AG09319 (cell line): ENCODE results near the gene PARP14.
"Not testable (repeated sequence)": the region's sequence is repeated elsewhere in the genome, so short reads cannot be mapped to it uniquely, and the experiment has no call there.

Source experiments
- DNase-seq: peaks from one replicate; pipeline ENCODE4 v3.0.0-alpha.2; 2010; ENCODE audit warnings: low read depth; ENCODE audit errors: extremely low read depth
- TF ChIP-seq, protein P1 (sequence below): IDR thresholded peaks from 2 replicates; pipeline ENCODE4 v1.5.1; 2011; ENCODE audit warnings: low read depth, mild to moderate bottlenecking, inconsistent platforms, low read length, moderate library complexity

PARP14 gene

DNA sequence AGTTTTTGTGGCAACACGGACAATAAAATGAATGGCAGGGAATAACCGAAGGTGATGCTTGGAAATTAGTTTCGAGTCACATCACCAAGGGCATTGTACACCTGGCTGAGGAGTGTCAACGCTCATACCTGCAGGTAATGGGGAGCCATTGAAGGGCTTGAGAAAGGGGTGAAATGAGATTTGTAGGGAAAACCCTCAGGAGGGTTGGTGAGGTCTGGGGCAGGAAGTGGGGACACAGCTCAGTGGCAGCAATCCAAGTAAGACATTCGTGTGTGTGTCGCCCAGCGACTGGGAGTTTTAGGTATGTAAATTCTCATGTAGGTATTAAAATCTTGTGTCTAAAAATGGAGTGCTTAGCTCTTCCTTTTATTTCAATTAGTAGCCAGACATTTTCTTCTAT is 14.3 kb downstream of the PARP14 start:
- no peak for DNase-seq
- TF ChIP-seq, protein P1, sequence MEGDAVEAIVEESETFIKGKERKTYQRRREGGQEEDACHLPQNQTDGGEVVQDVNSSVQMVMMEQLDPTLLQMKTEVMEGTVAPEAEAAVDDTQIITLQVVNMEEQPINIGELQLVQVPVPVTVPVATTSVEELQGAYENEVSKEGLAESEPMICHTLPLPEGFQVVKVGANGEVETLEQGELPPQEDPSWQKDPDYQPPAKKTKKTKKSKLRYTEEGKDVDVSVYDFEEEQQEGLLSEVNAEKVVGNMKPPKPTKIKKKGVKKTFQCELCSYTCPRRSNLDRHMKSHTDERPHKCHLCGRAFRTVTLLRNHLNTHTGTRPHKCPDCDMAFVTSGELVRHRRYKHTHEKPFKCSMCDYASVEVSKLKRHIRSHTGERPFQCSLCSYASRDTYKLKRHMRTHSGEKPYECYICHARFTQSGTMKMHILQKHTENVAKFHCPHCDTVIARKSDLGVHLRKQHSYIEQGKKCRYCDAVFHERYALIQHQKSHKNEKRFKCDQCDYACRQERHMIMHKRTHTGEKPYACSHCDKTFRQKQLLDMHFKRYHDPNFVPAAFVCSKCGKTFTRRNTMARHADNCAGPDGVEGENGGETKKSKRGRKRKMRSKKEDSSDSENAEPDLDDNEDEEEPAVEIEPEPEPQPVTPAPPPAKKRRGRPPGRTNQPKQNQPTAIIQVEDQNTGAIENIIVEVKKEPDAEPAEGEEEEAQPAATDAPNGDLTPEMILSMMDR = no peak

DNA sequence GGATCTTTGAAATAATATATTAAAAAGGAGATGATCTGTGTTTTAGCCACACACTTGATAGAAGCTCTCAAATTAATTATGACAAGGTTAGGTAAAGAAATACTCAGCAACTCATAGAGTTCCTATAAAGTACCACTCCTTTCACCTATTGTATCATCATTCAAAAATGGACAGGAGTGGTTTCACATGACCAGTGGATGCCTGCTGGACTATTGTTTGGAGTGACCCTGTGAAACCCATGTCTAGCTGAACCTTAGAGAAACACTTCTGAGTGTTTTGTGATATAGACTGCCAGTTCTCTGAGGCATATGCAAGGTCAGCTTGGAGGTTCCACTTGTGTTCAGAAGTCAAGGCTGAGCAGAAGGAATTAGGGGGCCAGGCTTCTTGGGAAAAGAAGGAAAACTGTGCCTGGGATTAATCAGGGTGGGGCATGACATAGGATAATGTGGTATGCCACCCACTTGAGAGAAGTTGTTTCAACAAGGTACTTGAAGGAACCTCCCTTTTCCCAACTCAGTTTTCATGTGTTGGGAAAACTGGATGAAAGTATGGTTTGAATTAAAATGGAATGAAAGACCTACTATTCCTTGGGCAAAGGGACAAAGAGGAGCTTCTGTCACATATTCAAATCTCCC is 15.4 kb downstream of the PARP14 start:
- DNase-seq = no peak
- TF ChIP-seq, protein P1 = no peak

DNA sequence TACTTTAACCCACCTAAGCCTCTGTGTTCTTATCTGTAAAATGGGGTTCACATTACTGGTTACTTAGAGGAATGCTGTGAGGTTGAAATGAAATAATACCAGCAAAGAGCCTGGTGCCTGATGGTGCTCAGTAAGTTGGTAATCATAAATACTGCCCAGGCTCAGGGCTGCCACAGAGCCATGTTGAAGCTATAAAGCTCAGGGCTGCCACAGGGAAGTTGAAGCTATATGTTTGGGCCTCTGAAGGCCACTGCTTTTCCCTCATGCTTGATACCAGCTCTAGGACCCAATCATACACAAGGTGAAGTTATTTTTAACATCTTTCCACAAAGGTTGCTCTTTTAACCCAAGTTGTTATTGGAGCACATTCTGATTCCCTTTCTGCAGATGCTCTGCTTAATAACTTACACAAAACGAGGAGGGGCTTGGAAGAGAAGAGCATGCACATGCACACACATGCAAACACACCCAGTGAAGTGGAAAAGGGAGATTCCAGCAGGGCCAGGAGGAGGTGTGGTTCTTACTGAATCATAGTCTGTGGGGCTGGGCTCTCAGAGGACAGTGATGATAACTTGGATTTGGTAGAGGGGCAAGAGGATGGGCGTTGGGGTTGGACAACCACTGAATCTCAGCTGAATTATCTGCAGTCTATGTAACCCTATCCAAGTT is 17.4 kb downstream of the PARP14 start:
- DNase-seq = no peak
- TF ChIP-seq, protein P1 = no peak

DNA sequence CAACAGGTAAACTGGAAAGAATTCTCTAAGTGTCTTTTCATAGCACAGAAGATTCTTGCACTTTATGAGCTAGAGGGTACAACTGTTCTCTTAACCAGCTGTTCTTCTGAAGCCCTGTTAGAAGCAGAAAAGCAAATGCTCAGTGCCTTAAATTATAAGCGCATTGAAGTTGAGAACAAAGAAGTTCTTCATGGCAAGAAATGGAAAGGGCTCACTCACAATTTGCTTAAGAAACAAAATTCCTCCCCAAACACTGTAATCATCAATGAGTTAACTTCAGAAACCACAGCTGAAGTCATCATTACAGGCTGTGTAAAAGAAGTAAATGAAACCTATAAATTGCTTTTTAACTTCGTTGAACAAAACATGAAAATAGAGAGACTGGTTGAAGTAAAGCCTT is 19.6 kb downstream of the PARP14 start:
- TF ChIP-seq, protein P1 = no peak

DNA sequence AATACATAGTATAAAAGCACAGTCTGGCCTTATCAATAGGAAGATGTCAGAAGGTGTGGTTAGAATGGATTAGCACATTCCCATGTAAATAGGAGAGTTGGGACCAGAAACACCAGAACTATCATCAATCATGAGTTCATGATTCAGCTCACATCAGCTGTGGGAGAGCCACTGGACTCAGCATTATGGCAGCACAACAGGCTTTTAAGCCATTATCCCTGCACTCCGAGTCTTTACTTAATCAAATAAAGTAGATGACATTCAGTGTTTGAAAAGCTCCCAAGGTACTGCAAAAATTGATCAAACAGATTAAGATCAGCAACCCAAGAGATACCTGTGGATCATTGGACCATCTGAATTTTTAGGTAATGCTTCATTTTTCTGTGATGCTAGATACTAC is 24.7 kb downstream of the PARP14 start:
- TF ChIP-seq, protein P1 = no peak
- DNase-seq = no peak

More for the DNA sequence above, 19.6 kb downstream of the PARP14 start:
- DNase-seq = no peak

DNA sequence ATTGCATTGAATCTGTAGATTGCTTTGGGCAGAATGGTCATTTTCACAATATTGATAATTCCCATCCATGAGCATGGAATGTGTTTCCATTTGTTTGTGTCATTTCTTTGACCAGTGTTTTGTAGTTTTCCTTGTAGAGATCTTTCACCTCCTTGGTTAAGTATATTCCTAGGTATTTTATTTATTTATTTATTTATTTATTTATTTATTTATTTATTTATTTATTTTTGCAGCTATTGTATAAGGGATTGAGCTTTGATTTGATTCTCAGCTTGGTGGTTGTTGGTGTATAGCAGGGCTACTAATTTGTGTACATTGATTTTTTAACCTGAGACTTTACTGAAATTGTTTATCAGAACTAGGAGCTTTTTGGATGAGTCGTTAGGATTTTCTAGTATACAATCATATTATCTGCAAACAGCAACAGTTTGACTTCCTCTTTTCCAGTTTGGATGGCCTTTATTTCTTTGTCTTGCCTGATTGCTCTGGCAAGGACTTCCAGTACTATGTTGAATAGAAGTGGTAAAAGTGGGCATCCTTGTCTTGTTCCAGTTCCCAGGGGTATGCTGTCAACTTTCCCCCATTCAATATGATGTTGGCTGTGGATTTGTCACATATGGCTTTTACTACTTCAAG is 30.1 kb downstream of the PARP14 start:
- not testable (repeated sequence) for DNase-seq

DNA sequence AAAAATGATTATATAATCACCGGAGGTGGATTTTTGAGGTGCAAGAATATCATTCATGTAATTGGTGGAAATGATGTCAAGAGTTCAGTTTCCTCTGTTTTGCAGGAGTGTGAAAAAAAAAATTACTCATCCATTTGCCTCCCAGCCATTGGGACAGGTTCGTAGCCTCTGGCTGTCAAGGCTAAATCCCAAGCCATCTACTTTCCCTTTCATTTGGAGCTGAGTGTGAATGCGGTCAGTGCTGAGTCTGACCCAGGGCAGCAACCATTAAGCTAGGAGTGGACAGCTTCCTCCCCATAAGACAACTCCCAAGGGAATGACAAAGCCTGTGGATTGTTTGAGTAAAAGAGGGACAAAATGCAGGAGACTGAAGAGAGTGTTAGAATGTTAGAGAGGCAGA is 33.6 kb downstream of the PARP14 start:
- TF ChIP-seq, protein P1 = no peak
- no peak for DNase-seq

DNA sequence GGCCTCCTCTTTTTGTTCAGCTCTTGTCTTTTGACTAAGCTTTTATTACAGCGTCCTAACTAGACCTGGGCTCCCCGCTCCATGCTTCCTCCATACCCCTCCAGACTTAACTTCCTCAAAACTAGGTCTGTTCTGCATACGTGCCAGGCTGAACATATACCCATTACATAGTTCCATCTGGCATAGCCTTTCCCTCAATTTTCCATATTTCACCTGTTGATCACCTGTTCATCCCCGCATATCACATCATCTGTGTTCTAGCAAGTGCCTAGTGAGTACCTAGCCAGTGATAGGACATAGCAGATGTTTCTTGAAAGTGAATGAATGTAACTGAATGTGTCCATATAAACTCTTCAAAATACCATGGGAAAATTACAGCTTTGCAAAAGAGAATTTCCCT is 36.0 kb downstream of the PARP14 start:
- no peak for DNase-seq
- TF ChIP-seq, protein P1 = no peak
